GM15510 (cell line): Measurements from ENCODE around the gene UACA.

Experiments used
- POLR2A ChIP-seq: IDR thresholded peaks from 3 replicates; pipeline ENCODE4 v1.6.1; 2011; ENCODE audit warnings: borderline replicate concordance; ENCODE audit not compliant: insufficient read length; ENCODE audit errors: extremely low read depth

The UACA gene

GRCh38 chr15:70791259-70791658, 27.9 kb upstream of the UACA start:
- TF ChIP-seq POLR2A: no peak

- no peak for TF ChIP-seq POLR2A
Measured at GRCh38 chr15:70789213-70789612, 25.9 kb upstream of the UACA start.

GRCh38 chr15:70788114-70789049, 25.0 kb upstream of the UACA start:
- no peak for TF ChIP-seq POLR2A

GRCh38 chr15:70786996-70787395, 23.6 kb upstream of the UACA start:
- TF ChIP-seq POLR2A: no peak

- TF ChIP-seq POLR2A: no peak
Measured at GRCh38 chr15:70783610-70784022, 20.3 kb upstream of the UACA start.

GRCh38 chr15:70783041-70783440, 19.7 kb upstream of the UACA start:
- TF ChIP-seq POLR2A: no peak

GRCh38 chr15:70781236-70781635, 17.9 kb upstream of the UACA start:
- TF ChIP-seq POLR2A: no peak

GRCh38 chr15:70778258-70779076, 15.1 kb upstream of the UACA start:
- no peak for TF ChIP-seq POLR2A

- no peak for TF ChIP-seq POLR2A
Measured at GRCh38 chr15:70777170-70777926, 14.0 kb upstream of the UACA start.

- no peak for TF ChIP-seq POLR2A
Measured at GRCh38 chr15:70775160-70775559, 11.8 kb upstream of the UACA start.

GRCh38 chr15:70772402-70772801, 9.0 kb upstream of the UACA start:
- no peak for TF ChIP-seq POLR2A

GRCh38 chr15:70770863-70771262, 7.5 kb upstream of the UACA start:
- TF ChIP-seq POLR2A: no peak

- TF ChIP-seq POLR2A: no peak
Measured at GRCh38 chr15:70768257-70768883, 5.0 kb upstream of the UACA start.

- TF ChIP-seq POLR2A: no peak
Measured at GRCh38 chr15:70767667-70768066, 4.3 kb upstream of the UACA start.
